ES-I3 (cell line): Measurements from ENCODE around the gene CDKL2.
A peak's percentile ranks its signal among the peaks of the same experiment; 100 is the strongest.

ENCODE experiments used
- H3K36me3 ChIP-seq: 2 replicates; pipeline ENCODE4 v1.6.1; 2013; ENCODE audit warnings: mild to moderate bottlenecking, low read length, control low read depth, moderate library complexity; ENCODE audit not compliant: insufficient read depth
- H3K4me1 ChIP-seq: 2 replicates; pipeline ENCODE4 v1.6.1; 2013; ENCODE audit warnings: mild to moderate bottlenecking, control low read depth, low read length; ENCODE audit not compliant: insufficient read depth
- H3K9ac ChIP-seq: 2 replicates; pipeline ENCODE4 v1.6.1; 2013; ENCODE audit warnings: low read depth, mild to moderate bottlenecking, low read length, moderate library complexity
- H3K9me3 ChIP-seq: 2 replicates; pipeline ENCODE4 v1.6.1; 2013; ENCODE audit warnings: mild to moderate bottlenecking, low read length, moderate library complexity; ENCODE audit not compliant: control insufficient read depth, insufficient read depth

CDKL2 gene

GRCh38 chr4:75659512-75660031 lies 29.2 kb upstream of the CDKL2 start:
- peaks cover under 1% of the 10 kb centered on the region; the same call in 1 of the 2 replicates for H3K4me1 ChIP-seq
- no peaks in the 10 kb centered on the region for H3K9me3 ChIP-seq
- H3K9ac ChIP-seq: no peak overlapping the region
- peaks cover 24% of the 10 kb centered on the region for H3K36me3 ChIP-seq

GRCh38 chr4:75658876-75659275 lies 28.5 kb upstream of the CDKL2 start:
- no peak overlapping the region for H3K9ac ChIP-seq
- no peaks in the 10 kb centered on the region for H3K9me3 ChIP-seq
- peaks cover 4% of the 10 kb centered on the region; the same call in 1 of the 2 replicates for H3K4me1 ChIP-seq
- H3K36me3 ChIP-seq: peaks cover 31% of the 10 kb centered on the region

GRCh38 chr4:75655562-75655961 lies 25.2 kb upstream of the CDKL2 start:
- peaks cover 21% of the 10 kb centered on the region for H3K36me3 ChIP-seq
- no peaks in the 10 kb centered on the region for H3K9me3 ChIP-seq
- no peak overlapping the region for H3K9ac ChIP-seq
- peaks cover 4% of the 10 kb centered on the region; the same call in 1 of the 2 replicates for H3K4me1 ChIP-seq

GRCh38 chr4:75654905-75655304 lies 24.6 kb upstream of the CDKL2 start:
- Histone ChIP-seq H3K9me3 (no peaks in the 10 kb centered on the region), H3K9ac (no peak overlapping the region), H3K36me3 (peaks cover 21% of the 10 kb centered on the region), H3K4me1 (peaks cover 4% of the 10 kb centered on the region; the same call in 1 of the 2 replicates)

GRCh38 chr4:75653845-75654503 lies 23.6 kb upstream of the CDKL2 start:
- Histone ChIP-seq H3K4me1 (peaks cover 4% of the 10 kb centered on the region; the same call in 1 of the 2 replicates), H3K9me3 (no peaks in the 10 kb centered on the region), H3K36me3 (peaks cover 26% of the 10 kb centered on the region)

GRCh38 chr4:75644095-75644494 lies 13.8 kb upstream of the CDKL2 start:
- H3K9me3 ChIP-seq: no peaks in the 10 kb centered on the region
- H3K4me1 ChIP-seq: no peaks in the 10 kb centered on the region
- H3K36me3 ChIP-seq: peaks cover 24% of the 10 kb centered on the region
- H3K9ac ChIP-seq: no peak overlapping the region

More at GRCh38 chr4:75653845-75654503, 23.6 kb upstream of the CDKL2 start:
- no peak overlapping the region for H3K9ac ChIP-seq

- peaks cover 24% of the 10 kb centered on the region for H3K36me3 ChIP-seq
- no peak overlapping the region for H3K9ac ChIP-seq
- H3K4me1 ChIP-seq: no peaks in the 10 kb centered on the region
- no peaks in the 10 kb centered on the region for H3K9me3 ChIP-seq
These were observed 13.3 kb upstream of the CDKL2 start for GRCh38 chr4:75643651-75644050.

- H3K9ac ChIP-seq: no peak overlapping the region
- no peaks in the 10 kb centered on the region; the same call in 1 of the 2 replicates for H3K4me1 ChIP-seq
- H3K36me3 ChIP-seq: peaks cover 4% of the 10 kb centered on the region
- H3K9me3 ChIP-seq: no peaks in the 10 kb centered on the region
These were observed 8.9 kb upstream of the CDKL2 start for GRCh38 chr4:75639124-75639695.

GRCh38 chr4:75637827-75638226 lies 7.5 kb upstream of the CDKL2 start:
- Histone ChIP-seq H3K4me1 (no peaks in the 10 kb centered on the region; the same call in 1 of the 2 replicates), H3K9ac (no peak overlapping the region), H3K9me3 (no peaks in the 10 kb centered on the region), H3K36me3 (no peaks in the 10 kb centered on the region; the same call in 1 of the 2 replicates)

GRCh38 chr4:75637176-75637575 lies 6.8 kb upstream of the CDKL2 start:
- Histone ChIP-seq H3K9ac (no peak overlapping the region), H3K36me3 (no peaks in the 10 kb centered on the region; the same call in 1 of the 2 replicates), H3K9me3 (no peaks in the 10 kb centered on the region), H3K4me1 (no peaks in the 10 kb centered on the region; the same call in 1 of the 2 replicates)

GRCh38 chr4:75634951-75635350 lies 4.6 kb upstream of the CDKL2 start:
- Histone ChIP-seq H3K36me3 (no peaks in the 10 kb centered on the region), H3K4me1 (peaks cover 5% of the 10 kb centered on the region), H3K9me3 (no peaks in the 10 kb centered on the region), H3K9ac (no peak overlapping the region)

GRCh38 chr4:75634281-75634680 lies 4.0 kb upstream of the CDKL2 start:
- H3K36me3 ChIP-seq: no peaks in the 10 kb centered on the region
- no peaks in the 10 kb centered on the region for H3K9me3 ChIP-seq
- no peak overlapping the region for H3K9ac ChIP-seq
- peaks cover 5% of the 10 kb centered on the region for H3K4me1 ChIP-seq

- H3K36me3 ChIP-seq: no peaks in the 10 kb centered on the region
- peaks cover 5% of the 10 kb centered on the region for H3K4me1 ChIP-seq
- H3K9me3 ChIP-seq: no peaks in the 10 kb centered on the region
- no peak overlapping the region for H3K9ac ChIP-seq
These were observed 3.5 kb upstream of the CDKL2 start for GRCh38 chr4:75633846-75634245.

GRCh38 chr4:75630937-75631329 lies 605 bp upstream of the CDKL2 start:
- H3K9me3 ChIP-seq: no peaks in the 10 kb centered on the region
- H3K9ac ChIP-seq: peak overlapping the region; percentile 66
- no peaks in the 10 kb centered on the region for H3K36me3 ChIP-seq
- H3K4me1 ChIP-seq: peaks cover 5% of the 10 kb centered on the region; the same call in 1 of the 2 replicates

- Histone ChIP-seq H3K9me3 (no peaks in the 10 kb centered on the region), H3K9ac (no peak overlapping the region), H3K36me3 (no peaks in the 10 kb centered on the region), H3K4me1 (peaks cover 5% of the 10 kb centered on the region; the same call in 1 of the 2 replicates)
These were observed 1.1 kb downstream of the CDKL2 start for GRCh38 chr4:75629239-75629638.
